Measurements from ENCODE around the gene MCTP2.

The MCTP2 gene

DNA sequence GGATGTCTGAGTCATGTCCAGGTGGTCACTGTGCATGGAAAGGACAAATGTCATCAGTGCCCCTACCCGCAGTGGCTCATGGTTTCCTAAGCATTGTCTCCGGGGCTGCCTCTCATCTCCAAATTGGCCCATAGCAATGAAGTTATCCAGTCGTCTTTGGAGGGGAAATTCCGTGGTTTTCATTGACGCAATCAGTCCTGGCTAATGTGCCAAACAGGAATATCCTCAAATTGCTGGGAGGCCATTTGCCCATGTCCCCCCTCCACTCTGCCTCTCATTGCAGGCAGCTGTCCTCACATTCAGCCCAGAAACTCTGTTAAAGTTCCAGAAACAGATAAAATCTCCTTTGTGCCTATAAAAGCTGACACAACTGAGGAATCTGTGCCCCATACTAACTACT is 81.6 kb downstream of the MCTP2 start:
- no peak for DNase-seq

DNA sequence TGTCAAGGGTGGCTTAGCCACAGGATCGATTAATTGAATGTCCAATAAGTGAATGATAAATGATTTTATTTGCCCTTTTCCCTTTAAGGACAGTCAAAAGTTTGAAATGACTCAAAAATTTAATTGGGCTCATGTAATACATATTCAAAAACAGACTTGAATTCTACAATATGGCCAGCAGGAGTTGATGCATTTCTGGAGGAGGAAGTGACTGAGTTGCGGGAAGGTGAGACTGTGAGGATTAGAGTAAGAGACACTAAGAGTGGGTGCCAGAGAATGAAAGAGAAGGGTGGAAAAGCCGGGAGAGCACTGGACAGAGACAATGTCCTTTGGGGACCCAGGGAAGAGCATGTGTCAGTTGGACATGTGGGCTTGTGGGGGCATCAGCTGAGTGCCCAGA is 83.3 kb downstream of the MCTP2 start:
- DNase-seq: no peak

DNA sequence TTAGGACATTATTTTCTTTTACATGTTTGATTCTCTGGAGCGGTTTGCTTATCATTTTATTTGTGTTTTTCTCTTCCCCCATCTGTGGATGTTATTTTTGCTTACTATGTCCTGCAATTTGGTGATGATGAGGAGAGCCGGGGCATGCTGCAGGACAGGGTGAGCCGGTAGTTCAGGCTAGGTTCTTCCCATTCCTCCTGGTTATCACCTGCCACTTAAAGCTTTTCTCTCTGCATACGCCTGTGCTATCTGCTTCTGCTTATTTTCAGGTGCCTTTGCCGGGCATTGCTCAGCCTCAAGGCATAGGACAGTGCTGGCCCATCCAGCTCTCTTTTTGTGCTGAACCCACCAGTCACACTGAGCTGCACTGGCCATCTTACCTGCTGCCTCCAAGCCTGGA is 85.8 kb downstream of the MCTP2 start:
- no peak for DNase-seq

DNA sequence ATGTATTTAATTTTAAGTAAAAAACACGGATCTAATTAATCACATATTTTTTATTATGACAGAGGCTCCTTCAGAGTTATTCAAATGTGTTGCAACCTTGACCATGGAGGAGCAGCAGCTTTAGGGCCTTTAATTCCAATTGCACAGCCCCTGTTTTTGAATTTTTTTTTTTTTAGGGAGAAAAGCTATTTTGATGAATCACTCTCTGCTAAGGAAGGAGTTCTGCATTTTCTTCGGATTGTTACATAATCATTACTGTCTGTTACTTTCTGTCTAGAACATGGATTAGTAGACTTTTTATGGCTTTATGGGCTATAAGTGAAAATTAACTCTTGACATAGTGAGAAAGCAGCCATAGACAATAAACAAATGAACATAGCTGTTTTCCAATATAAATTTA is 90.8 kb downstream of the MCTP2 start:
- DNase-seq: no peak

DNA sequence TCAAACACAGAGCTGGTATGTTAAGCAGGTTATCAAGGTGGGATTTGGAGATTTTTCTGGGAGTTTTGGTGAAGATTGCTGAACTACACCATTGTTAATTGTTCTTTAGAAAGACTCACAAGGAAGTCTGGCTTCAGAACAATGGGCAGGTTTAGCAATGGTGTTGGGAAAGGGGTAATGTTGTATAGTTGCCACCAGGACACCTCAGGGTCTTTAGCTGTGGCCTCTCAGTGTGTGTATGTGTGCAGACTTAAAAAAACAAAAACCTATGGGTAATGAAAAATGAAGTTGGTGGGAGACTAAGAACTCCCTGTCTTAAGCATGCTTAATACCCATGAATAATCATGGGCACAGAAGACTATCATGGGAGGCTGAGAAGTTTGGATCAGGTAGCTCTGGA is 91.7 kb downstream of the MCTP2 start:
- DNase-seq: no peak

DNA sequence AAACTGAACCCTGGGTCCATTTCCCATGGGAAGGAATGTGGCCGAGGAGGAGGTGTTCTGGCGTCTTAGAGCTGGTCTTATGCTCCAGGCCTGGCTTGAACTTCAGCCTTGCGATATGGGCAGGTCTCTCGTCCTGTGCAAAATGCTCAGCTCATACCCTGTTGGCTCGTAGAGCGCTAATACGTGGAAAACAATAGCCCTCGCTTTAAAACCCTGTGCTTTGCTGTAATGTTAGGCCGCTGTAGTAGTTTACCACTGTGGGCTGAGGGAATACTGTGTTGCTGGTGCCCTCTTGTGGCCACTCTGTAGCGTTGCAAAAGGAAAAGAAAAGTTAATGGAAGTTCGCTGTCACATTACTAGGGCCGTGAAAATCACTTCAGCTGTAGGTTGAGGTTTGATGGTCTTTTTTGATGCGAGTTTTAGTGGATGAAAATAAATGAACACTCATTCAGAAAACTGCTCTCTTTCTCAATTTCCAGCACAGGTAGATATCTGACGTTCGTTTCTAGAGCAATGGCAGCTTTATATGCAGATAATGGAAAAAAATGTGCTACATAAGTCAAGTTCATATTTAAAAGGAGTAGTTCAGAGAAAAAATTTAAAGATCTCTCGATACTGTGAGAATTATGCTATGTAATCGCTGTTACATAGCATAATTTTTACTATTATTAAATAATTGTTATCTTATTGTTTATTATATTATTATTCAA is 92.9 kb downstream of the MCTP2 start:
- peak; percentile 15 for DNase-seq

DNA sequence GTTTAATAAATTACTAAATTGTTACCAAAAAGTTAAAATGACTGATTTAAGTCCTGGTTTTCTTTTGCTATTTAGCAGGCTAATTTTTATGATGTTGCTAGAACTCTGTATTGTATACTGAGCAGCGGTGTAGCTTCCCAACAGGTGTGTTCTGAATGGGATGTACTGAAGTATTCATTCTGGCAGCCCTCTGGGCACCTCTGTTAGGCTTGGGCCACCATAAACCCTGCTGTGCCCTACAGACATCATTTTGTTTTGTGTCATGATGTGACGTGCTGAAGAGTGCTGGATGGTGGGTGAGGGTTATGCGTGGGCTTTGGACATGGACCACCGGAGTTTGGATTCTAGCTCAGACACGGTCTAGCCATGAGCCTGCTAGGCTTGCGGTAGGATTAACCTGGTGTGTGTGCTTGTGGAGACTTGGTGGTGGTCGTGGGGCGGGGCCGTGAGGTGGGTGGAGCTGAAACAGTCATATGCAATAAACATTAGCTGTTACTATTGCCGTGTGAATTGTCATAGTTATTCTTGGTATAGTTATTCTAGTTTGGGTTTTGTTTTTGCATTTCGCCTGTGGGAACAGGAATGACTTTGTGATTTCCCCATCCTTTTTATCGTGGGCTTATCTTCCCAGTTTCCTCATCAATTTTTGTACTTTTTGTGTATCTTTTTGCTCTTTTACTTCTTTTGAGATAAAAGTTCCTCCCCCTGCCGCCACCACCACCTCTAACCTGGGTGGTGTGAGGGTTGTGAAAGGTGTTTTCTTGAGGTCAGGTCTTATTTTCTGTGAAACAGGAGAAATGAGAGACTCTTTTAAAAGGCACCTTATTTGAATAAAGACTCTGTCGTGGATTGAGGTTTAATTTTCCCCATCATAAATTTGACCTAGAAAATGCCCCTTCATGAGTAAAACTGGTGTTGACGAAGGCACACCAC is 93.7 kb downstream of the MCTP2 start:
- DNase-seq: no peak

DNA sequence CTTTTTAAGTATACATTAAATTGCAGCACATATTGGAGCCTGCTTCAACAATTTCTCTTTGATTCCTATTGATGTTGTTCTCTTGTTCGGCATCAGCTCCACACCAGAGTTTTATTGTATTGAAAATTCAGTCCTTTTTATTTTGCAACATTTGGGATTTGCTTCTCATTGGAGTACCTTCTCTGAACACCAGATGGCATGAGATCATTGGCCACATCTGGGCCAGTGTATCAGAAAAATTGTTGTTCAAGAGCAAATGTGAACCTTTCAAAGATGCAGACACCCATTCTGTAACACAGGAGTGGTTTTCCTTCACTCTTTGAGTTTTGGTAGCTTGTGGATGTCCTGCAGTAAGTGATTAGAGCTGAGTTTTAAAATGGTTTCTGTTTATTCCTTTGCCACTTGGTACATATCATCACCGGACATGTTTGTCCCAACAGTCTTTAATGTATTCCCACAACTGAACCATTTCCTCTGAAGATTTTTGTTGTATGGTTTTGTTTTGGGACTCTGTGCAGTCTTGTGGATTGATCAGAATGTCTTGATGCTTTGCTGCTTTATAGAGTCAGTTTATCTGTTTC is 96.1 kb downstream of the MCTP2 start:
- peak; percentile 11 for DNase-seq

DNA sequence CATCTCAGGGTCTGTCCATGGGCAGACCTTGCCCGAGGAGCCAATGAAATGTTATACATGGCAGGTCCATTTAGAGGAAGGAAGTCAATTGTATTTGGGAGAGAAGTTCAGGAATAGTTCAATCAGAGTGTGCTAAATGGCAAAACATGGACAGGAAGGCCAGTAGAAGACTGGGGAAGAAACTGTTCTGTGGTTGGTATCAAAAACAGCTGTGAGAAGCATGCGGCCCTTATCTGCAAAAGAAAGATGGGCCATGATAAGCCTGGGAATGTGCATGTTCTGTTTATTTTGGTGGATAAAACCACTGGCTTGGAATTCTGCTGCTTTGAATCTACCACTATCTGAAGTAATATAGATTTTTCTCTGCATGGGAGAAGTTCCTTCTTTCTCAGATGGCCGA is 100.4 kb downstream of the MCTP2 start:
- no peak for DNase-seq

DNA sequence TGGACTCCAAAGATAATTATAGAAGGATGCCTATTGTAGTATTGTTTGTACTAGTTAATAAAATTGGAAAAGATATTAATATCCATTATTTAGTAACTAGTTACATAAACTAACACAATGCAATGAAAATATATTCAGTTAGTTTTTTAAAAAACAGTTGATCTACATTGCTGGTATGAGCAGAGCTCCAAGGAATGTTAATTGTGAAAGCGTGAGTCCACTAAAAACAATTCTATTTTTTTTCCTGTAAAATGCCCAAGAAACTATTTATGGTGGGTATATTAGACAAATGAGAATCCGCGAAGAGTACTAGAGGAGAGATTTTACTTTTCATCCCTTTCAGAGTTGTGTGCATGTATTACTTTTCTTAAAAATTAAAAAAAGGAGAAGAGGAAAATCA is 104.3 kb downstream of the MCTP2 start:
- no peak for DNase-seq

DNA sequence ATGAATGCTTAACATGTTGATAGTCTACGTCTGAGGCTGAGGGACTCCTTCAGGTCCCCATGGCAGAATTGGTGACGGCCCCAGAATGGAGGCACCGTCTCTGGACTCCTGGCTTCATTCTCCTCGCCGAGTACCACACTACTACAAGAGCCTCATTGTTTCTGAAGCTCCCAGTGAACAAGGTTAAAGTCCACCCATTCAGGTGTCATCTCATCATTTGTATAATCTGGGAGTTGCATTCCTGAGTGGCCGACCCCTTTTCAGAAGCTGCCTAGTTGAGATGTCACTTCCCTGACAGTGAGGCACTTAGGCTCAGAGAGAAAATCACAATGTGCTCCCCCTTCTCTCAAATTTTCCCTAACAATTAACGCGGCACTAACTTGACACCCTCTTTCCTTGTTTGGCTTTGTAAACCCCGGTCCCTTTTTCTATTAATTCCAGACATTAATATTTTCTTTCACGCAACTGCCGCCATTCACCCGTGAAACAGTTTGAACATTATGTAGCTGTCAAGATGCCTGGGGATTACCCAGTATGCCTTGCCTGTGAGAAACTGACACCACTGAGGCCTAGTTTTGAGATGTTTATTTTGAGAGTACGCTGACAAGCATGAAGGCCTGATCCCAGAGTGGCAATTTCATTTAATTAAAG is 105.6 kb downstream of the MCTP2 start:
- no peak for DNase-seq

DNA sequence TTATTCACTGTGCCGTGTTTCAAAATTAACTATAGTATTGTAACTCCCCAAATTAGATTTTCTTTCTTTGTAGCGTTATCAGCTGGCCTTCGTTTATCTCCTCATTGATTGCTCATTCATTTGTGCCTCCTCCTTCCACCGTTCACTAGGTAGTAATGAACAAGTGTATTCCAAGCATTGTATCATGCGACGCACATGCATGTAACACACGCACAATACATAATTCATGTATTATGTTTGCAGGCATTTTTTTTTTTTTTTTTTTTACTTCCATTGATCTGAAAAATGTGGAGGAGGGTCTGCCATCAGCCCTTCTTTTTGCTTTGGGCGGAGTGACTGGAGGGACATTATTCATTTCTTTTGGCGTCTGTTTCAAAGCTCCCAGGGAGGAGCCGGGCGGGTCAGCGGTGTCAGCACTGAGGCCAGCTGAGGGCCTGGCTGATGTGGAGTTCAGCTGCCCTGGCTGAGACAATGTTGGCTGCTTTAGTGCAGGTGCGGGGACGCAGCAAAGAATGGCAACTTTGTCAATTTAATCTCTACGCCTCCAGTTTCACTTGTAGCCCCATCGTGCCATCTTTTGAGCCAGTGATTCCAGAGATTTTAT is 107.0 kb downstream of the MCTP2 start:
- no peak for DNase-seq

DNA sequence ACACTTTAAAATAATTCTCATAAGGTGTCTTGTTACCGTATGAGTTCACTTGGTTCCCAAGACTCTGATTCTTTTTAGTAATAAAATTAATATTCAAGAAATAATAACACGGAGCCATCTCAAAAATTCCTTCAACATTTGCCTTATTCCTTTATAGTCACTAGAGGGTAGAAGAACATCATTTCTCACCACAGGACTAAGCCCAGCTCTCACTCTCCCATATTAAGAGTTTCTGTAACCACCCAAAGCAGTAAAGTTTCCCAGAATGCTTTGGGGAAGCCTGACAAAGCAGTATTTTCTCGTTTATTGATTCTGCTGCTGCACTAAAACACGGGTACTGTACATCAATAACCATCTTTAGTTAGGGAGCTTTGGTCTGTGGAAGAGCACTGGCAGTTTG is 114.9 kb downstream of the MCTP2 start:
- DNase-seq: no peak

DNA sequence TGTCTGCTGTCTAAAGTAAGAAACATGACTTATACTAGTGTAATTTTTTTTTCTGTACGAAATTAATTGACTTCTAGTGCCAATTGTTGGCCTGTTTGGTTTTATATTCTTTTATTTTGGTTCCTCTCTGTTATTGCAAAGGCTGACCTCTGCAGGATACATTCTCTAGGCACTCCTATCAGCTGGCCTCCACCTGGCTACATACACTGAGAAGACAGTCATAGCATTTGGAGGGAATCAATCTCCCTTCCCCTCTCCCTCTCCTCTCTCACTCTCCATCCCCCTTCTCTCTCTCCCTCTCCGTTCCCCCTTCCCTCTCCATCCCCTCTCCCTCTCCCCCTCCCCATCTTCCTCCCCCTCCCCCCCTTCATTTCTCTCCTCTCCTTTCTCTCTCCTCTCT is 116.7 kb downstream of the MCTP2 start:
- DNase-seq: no peak

DNA sequence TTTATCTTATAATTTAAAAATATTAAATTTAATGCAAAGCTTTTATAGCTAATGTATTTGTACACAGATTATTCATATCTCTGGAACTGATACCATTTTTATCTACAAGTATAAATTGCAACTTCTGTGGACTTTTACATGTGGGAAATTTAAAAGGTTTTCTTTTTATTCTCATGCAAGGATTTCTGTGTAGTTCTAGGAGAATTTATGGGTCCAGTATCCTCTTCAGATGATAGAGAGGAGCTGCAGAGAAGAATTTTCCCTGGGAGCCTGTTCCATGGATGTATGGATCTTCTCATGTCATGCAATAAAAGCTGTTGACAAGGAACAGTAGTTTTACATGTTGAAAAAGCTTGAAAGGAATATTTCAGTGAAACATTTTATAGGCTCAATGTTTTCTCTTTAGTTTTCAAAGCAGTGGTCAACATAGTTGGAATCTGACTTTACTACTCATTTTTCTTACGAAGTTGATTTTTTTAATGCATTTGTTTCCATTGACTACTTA is 119.7 kb downstream of the MCTP2 start:
- DNase-seq: no peak

DNA sequence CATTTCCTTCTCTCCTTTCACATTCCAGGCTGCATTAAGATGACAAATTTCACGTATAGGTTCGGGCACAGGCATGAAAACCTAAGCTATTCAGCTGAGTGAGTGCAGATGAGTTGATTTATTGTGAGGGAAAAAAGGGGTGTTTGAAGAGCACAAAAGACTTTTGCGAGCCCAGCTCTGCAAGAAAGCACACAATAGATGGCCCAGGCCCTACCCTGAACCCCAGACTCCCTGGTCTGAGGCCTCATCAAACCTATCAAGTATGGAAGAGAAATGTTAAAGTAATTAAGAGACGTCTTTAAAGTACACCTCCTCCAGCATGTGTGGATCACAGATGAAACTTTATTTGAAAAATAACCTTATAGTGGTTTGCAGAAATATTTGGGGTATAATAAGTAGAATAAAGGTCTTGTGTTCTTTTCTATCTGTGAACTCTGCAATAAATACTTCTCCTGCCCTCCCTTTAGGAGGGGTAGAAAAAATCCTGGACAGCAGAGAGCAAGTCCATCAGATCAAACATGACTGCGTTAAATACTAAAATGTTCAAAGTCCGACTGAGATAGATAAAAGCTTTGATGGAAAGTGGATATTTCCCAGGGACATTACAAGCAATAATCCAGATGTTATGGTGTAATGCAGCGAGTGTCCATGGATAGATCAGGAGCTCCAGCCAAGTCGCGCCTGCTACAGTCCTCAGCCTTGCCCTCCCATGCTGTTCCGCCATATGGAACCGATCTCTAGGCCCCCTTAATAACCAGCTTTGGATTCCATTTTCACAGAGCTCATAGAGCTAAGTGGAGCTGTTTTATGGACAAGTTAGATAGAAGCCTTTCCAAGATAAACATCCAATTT is 121.5 kb downstream of the MCTP2 start:
- DNase-seq: no peak

DNA sequence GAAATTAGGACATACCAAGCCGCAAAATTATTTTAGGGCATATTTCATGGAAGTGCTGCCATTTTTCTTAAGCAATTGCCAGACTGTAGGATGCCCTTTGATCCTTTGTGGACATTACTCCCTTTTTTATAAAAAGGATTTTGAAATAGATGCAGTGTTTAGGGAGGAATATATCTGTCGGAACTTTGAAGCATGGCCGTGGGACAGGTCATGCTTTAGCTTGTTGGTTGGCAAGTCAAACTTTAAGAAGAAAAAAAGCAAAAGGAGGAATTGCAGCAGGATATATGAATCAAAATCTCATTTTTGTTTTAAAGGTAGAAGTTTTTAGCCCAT is 122.1 kb downstream of the MCTP2 start:
- no peak for DNase-seq

DNA sequence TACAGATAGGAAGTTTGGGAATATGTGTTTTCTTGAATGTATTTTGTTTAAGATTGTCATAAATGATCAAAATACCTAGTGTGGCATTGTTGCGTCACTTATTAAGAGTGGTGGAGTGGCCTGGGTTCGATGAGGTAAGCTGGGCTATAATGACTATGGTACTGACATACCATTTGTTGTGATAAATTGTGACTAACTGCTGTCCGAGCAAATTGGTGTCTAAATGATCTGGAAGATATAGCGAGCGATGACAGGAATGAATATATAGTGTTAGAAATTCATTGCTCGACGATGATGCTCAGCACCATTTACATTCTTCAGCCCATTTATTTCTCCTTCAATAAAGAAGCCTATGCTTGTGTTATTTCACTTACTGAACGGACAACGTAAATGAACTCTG is 123.3 kb downstream of the MCTP2 start:
- DNase-seq: no peak

DNA sequence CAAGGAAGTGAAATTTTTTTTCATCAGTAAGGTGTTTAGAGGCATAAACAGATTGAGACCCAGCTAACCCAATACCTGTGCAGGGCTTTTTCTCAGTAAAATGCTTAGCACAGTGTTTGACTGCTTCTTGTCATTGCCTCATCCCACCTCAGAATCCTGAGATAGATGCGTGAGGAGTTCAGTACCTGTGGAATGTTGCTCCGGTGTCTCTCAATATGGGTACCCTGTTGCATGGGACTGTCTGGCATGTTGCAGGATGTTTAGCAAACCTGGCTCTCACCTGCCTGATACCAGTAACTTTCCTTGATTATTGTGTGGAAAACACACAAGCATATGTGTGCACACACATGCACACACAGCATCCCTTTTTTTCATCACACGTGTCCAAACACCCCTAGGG is 128.4 kb downstream of the MCTP2 start:
- DNase-seq: no peak

DNA sequence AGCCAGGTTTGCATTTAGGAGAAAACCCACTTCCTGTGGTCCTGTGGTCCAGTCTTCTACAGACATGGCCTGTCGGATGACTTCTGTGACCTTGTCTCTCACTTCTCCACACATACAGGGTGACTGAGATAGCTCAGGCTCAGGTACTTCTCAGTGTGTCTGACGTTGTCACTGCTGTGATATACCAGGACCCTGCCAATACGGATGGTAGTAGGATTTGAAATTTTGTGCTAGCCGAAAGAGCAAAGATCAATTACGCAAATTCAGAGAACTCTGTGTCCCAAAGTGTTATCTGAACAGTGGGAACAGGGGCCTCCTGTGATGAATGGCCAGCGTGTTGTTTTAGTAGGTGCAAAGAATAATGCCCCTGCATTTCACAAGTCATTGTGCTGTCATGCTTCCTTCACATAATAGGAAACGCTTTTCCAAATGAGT is 128.9 kb downstream of the MCTP2 start:
- DNase-seq: no peak

DNA sequence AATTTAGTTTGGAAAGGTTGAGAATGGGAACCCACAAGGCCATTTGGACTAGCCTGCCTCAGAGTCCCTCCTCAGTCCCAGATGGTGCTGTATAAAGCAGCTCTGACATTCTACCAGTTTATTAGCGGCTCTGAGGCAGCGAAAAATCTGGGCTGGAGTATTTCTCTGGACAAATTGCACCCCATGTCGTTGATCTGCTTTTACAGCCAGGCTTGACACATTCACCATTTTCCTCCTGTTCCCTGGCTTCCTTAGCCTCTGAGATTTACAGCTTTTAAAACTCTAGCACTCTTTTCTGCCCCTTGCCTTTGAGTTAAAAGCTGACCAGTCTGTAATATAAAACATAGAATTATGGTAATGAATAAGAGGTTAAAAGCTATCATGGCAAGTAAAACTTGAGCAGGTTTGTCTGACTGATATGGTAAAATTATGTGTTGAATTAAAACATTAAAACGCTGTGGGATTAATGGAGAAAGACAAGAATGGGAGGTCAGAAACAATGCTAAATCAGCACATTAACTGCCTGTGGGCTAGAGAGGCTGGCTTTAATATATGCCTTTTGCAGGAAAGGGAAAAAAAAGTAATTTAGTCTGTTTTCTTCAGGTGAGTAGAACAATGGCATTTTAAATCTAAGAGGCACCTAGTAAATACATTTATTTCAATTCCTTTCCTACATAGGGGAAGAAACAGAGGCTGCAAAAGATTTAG is 131.2 kb downstream of the MCTP2 start:
- DNase-seq: no peak

Data from HCEC 1CT (cell line).